GM12891 (cell line): Measurements from ENCODE around the gene RALB.

Experiments used
- DNase-seq: peaks from one replicate; pipeline ENCODE4 v3.0.0; 2011; ENCODE audit warnings: low spot score; ENCODE audit not compliant: insufficient read length
- FAIRE-seq: peaks from 2 replicates; lab custom pipeline; 2011; peaks lifted over from hg19 to GRCh38; lab: Jason Lieb, UNC
- PAX5 ChIP-seq: IDR thresholded peaks from 2 replicates; pipeline ENCODE4 v1.6.1; 2011; ENCODE audit warnings: low read length, moderate library complexity, mild to moderate bottlenecking; ENCODE audit not compliant: insufficient read depth, severe bottlenecking
- POLR2A ChIP-seq: IDR thresholded peaks from 2 replicates; pipeline ENCODE4 v1.6.1; 2011; ENCODE audit warnings: low read depth, low read length, control low read depth
- POLR2AphosphoS5 ChIP-seq: IDR thresholded peaks from 2 replicates; pipeline ENCODE4 v1.6.1; 2011; ENCODE audit warnings: low read depth, low read length, control low read depth
- POU2F2 ChIP-seq: IDR thresholded peaks from 2 replicates; pipeline ENCODE4 v1.6.1; 2011; ENCODE audit warnings: low read depth, mild to moderate bottlenecking, control low read depth, low read length, moderate library complexity
- SPI1 ChIP-seq: IDR thresholded peaks from 2 replicates; pipeline ENCODE4 v1.6.1; 2011; ENCODE audit warnings: low read depth, low read length, control low read depth
- TAF1 ChIP-seq: IDR thresholded peaks from 2 replicates; pipeline ENCODE4 v1.6.1; 2011; ENCODE audit warnings: low read depth, low read length, control low read depth

RALB gene

DNA sequence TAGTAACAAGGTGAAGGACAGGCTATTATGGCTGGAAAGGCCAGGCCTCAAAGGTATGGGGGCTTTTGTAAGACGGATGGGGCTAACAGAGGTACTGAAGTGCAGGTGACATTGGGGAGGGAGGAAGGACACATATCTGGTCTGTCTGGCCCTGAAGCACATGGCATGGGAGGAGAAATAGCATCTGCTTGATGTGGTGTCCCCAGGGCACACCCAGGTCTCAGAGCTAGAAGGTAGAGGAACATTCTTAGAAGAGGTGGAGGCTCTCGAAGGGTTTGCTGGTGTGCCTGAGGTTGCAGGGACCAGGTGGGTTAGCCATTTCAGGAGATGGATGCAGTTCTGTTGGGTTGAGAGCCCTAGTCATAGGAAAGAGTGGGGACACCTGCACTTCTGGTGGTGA lies 9.5 kb downstream of the RALB start:
- DNase-seq (no peak), FAIRE-seq (no peak)
- TF ChIP-seq POLR2AphosphoS5: no peak
- no peak for TF ChIP-seq SPI1
- TF ChIP-seq POLR2A: no peak
- no peak for TF ChIP-seq POU2F2
- no peak for TF ChIP-seq TAF1
- no peak for TF ChIP-seq PAX5

DNA sequence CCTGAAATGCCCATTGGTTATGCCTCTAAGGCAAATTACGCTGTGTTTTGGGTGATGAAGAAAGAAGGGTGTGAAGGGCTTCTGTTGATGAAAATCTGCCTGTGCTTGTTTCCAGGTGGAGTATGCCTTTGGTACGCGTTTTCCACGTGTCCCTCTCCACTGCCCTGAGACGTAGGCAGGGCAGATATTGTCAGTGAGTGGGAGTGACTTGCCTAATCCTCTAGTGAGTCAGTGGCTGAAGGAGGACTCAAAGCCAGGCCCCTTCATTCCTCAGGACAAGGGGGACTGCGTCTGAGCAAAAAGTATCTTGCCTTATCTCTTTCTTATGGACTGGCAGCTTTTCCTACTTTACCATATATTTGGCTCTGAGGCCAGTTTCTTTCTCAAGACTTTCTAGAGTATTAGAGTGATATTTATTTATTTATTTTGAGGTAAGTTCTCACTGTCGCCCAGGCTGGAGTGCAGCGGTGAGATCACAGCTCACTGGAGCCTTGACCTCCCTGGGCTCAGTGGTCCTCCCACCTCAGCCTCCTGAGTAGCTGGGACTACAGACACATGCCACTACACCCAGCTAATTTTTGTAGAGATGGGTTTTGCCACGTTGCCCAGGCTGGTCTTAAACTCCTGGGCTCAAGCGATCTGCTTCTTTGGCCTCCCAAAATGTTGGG lies 10.2 kb downstream of the RALB start:
- no peak for DNase-seq
- TF ChIP-seq POLR2A (no peak), TAF1 (no peak), PAX5 (no peak), SPI1 (no peak), POU2F2 (no peak), POLR2AphosphoS5 (no peak)
- FAIRE-seq: no peak

DNA sequence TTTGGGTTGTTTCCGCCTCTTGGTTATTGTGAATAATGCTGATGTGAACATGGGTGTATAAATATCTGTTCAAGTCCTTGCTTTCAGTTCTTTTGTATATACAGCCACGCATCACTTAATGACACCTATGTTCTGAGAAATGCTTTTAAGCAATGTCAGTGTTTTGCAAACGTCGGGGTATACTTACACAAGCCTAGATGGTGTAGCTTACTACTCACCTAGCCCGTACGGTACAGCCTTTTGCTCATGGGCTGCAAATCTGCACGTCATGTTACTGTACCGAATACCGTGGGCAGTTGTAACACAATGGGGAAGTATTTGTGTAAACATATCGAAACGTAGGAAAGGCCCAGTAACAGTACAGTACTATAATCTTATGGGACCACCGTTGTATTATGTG lies 12.4 kb downstream of the RALB start:
- DNase-seq: no peak
- peak; percentile 89 for FAIRE-seq
- TF ChIP-seq PAX5 (no peak), POLR2A (no peak), POU2F2 (no peak), SPI1 (no peak), TAF1 (no peak), POLR2AphosphoS5 (no peak)

DNA sequence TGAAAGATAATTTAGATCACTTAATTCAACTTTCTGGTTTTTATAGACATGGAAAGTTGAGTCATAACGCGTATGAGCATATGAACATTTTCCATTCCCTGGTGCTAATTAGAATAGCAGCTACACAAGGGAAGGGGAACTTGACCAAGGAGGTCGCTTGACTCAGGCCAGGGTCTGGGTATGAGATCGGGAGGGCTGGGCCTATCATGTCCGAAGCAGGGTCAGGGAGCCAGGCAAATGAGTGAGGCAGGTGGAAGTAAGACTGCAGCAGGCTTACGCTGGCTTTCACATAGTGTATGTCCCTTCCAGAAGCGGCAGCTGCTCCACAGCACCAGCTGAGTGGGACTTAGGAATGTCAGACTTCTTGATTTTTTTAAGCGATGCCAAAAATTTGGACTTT lies 14.7 kb downstream of the RALB start:
- no peak for FAIRE-seq
- TF ChIP-seq POLR2AphosphoS5 (no peak), POLR2A (no peak), SPI1 (no peak), POU2F2 (no peak), PAX5 (no peak), TAF1 (no peak)
- DNase-seq: no peak

DNA sequence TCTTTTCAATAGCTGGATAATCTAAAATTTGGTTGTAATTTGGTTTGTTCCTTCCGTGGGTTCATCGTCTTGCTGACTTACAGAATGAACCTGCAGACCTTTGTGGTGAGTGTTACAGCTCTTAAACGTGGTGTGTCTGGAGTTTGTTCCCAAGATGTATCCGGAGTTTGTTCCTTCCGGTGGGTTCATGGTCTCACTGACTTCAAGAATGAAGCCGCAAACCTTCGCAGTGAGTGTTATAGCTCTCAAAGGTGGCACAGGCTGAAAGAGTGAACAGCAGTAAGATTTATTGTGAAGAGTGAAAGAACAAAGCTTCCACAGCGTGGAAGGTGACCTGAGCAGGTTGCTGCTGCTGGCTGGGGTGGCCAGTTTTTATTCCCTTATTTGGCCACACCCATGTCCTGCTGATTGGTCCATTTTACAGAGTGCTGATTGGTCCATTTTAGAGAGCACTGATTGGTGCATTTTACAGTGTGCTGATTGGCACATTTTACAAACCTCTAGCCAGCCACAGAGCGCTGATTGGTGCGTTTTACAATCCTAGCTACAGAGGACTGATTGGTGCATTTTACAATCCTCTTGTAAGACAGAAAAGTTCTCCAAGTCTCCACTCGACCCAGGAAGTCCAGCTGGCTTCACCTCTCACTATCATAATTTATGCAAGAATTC lies 16.6 kb downstream of the RALB start:
- FAIRE-seq (no peak), DNase-seq (no peak)
- TF ChIP-seq SPI1: no peak
- TF ChIP-seq TAF1: no peak
- TF ChIP-seq POLR2AphosphoS5: no peak
- TF ChIP-seq POU2F2: no peak
- TF ChIP-seq PAX5: no peak
- TF ChIP-seq POLR2A: no peak

DNA sequence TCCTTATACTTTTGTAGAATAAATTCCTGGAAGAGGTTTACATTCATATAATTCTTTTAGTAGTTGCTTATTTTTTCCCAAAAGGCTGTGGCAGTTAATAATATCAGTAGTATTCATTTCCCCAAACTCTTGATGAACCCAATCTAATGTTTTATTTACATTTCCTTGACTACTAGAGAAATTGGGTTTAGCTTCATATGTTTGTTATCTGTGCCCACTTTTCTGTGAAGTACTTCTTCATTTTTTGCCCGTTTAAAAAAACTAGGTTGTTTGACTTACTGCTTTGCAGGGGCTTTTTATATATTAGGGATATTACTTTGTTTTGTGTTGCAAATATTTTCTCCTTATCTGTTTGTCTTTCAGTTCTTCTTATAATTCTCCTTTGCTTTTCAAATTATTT lies 17.2 kb downstream of the RALB start:
- TF ChIP-seq POLR2A (no peak), POLR2AphosphoS5 (no peak), POU2F2 (no peak), PAX5 (no peak), SPI1 (no peak), TAF1 (no peak)
- FAIRE-seq (no peak), DNase-seq (no peak)

DNA sequence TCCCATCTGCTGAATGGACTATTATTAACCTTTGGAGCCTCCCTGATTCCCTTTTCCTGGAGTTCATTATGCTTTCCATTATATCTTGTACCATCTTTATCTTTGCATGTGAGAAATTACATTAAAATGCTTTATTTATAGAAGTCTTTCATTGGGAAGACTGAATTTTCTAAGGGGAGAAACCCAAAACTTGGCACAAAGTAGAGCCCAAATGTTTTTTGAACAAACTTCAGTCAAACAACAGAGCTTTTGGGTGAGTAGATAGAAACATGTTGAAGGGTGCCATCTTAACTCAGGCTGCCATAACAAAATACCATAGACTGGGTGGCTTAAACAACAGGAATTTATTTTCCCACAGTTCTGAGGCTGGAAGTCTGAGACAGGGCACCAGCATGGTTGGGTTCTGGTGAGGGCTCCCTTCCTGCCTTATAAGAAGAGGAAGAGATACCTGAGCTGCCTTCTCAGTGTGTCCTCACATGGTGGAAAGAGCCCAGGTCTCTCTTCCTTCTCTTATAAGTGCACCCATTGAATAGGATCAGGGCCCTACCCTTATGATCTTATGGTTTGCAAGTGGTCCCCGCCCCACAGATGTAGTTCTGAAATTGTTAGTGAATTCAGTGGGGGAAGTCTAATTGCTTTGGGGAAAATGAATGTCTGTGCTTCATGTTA lies 19.2 kb downstream of the RALB start:
- TF ChIP-seq PAX5 (no peak), POLR2A (no peak), TAF1 (no peak), SPI1 (0 out of 2 replicates have a peak, but pooled peaks have one; percentile 16)
- DNase-seq: no peak
- FAIRE-seq: no peak

DNA sequence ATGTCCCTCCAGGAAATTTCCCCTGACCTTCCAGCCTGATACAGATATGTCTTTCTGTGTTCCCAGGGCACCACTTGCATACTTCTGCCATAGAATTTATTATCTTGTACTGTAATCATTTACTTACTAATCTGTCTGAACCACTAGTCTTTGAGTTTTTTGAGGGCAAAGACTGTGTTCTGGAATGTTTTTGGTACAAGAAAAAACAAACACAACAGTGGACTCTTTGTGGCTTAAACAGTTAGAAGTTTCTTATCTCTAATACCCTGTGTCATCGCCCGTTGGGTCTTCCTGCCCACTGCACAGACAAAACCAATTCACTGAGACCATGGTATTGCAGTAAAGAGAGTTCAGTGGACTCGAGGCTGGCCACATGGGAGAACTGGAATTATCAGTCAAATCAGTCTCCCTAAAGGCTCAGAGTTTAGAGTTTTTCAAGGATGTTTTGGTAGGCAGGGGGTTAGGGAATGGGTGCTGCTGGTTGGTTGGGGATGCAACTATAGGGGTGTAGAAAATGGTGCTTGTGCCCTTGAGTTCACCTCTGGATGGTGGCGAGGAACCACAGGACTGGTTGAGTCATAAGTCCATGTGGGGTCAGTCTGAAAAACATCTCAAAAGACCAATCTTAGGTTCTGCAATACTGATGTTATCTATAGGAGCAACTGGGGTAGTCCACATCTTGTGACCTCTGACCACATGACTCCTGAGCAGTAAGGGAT lies 20.3 kb downstream of the RALB start:
- no peak for FAIRE-seq
- TF ChIP-seq POLR2AphosphoS5: no peak
- no peak for TF ChIP-seq PAX5
- TF ChIP-seq POU2F2: no peak
- TF ChIP-seq TAF1: no peak
- TF ChIP-seq POLR2A: no peak
- TF ChIP-seq SPI1: no peak
- no peak for DNase-seq

DNA sequence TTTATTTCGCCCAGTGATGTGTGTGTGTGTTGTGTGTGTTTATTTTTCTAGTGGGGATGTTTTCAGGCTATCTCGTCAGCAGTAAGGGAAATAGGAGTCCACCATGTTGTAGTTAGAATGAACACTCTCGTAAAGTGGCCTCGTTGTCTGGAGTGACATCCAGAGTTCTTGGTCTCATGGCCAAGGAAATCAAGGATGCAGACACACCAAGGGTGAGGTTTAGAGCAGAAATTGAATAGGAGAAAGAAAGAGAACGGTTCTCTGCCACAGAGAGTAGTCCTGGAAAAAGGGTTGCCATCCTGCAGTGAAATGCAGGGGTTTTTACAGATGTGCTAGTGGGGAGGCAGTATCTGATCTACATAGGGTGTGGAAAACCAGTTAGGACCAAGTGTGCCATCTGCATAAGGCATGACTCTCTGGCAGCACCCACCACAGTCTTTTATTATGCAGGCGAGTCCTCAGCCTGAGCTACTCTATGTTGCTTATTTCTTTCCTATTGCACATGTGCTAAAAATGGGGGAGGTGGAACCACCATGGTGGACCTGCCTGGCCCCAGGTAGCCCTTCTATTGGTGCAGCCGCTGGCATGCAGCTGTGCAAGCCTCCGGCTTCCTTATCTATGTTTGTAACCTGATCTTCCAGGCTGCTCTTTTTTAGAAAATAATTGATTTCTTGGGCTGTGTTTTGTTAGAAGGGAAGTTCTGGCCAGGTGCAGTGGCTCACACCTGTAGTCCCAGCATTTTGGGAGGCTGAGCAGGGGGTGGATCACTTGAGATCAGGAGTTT lies 23.2 kb downstream of the RALB start:
- FAIRE-seq: no peak
- TF ChIP-seq POU2F2 (no peak), SPI1 (no peak), POLR2A (no peak), POLR2AphosphoS5 (no peak), TAF1 (no peak), PAX5 (no peak)
- no peak for DNase-seq
